Measurements from ENCODE around the gene ADGRD1.

Gene ADGRD1

GRCh38 chr12:130948751-130949150 lies 5.0 kb upstream of the ADGRD1 start:
- TF ChIP-seq CREB1 (IDR thresholded peaks at IDR 0.05; ENCODE audit: low read depth) (no peak), FOXM1 (IDR thresholded peaks at IDR 0.05; ENCODE audit: borderline replicate concordance, low read depth) (no peak), CEBPB (IDR thresholded peaks at IDR 0.05) (no peak)
- TF ChIP-seq, protein P1, sequence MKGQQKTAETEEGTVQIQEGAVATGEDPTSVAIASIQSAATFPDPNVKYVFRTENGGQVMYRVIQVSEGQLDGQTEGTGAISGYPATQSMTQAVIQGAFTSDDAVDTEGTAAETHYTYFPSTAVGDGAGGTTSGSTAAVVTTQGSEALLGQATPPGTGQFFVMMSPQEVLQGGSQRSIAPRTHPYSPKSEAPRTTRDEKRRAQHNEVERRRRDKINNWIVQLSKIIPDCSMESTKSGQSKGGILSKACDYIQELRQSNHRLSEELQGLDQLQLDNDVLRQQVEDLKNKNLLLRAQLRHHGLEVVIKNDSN (IDR thresholded peaks at IDR 0.05), result no peak

DNA sequence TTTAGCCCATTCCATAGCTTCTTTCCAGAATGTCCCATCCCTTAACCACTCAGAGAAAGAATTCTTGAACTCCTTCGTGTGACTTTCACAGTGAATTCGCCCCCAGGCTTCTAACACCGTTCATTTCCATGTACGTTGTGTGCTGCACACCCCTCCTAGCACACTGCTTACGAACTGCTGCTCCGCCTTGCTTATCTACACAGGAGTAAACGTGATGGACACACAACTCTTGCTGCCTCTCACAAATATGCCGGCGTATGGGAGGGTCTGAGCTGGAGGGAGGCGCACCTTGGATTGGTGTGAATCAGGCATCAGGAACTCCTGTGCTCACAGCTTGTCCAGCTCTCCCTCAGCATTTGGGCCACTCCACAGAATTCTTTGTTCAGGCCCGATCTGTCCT lies 3.9 kb upstream of the ADGRD1 start:
- TF ChIP-seq CREB1 (IDR thresholded peaks at IDR 0.05; ENCODE audit: low read depth) (no peak), EP300 (IDR thresholded peaks at IDR 0.05; ENCODE audit: borderline replicate concordance) (no peak), ZBTB7A (IDR thresholded peaks at IDR 0.05; ENCODE audit: low read depth) (no peak), TEAD4 (IDR thresholded peaks at IDR 0.05) (no peak), TCF12 (IDR thresholded peaks at IDR 0.05; ENCODE audit: low read depth) (no peak), YY1 (IDR thresholded peaks at IDR 0.05; ENCODE audit: low read depth) (no peak), EGR1 (IDR thresholded peaks at IDR 0.05) (no peak), FOXM1 (IDR thresholded peaks at IDR 0.05; ENCODE audit: borderline replicate concordance, low read depth) (no peak), TAF1 (IDR thresholded peaks at IDR 0.05; ENCODE audit: low read depth) (no peak), CEBPB (IDR thresholded peaks at IDR 0.05) (no peak), NFIC (IDR thresholded peaks at IDR 0.05) (no peak), RAD21 (IDR thresholded peaks at IDR 0.05; ENCODE audit: low read depth) (no peak)
- TF ChIP-seq, protein P1 (IDR thresholded peaks at IDR 0.05), result no peak
- TF ChIP-seq, protein P2, sequence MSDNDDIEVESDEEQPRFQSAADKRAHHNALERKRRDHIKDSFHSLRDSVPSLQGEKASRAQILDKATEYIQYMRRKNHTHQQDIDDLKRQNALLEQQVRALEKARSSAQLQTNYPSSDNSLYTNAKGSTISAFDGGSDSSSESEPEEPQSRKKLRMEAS (IDR thresholded peaks at IDR 0.05), result no peak
- TF ChIP-seq, protein P3, sequence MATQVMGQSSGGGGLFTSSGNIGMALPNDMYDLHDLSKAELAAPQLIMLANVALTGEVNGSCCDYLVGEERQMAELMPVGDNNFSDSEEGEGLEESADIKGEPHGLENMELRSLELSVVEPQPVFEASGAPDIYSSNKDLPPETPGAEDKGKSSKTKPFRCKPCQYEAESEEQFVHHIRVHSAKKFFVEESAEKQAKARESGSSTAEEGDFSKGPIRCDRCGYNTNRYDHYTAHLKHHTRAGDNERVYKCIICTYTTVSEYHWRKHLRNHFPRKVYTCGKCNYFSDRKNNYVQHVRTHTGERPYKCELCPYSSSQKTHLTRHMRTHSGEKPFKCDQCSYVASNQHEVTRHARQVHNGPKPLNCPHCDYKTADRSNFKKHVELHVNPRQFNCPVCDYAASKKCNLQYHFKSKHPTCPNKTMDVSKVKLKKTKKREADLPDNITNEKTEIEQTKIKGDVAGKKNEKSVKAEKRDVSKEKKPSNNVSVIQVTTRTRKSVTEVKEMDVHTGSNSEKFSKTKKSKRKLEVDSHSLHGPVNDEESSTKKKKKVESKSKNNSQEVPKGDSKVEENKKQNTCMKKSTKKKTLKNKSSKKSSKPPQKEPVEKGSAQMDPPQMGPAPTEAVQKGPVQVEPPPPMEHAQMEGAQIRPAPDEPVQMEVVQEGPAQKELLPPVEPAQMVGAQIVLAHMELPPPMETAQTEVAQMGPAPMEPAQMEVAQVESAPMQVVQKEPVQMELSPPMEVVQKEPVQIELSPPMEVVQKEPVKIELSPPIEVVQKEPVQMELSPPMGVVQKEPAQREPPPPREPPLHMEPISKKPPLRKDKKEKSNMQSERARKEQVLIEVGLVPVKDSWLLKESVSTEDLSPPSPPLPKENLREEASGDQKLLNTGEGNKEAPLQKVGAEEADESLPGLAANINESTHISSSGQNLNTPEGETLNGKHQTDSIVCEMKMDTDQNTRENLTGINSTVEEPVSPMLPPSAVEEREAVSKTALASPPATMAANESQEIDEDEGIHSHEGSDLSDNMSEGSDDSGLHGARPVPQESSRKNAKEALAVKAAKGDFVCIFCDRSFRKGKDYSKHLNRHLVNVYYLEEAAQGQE (IDR thresholded peaks at IDR 0.05; ENCODE audit: low read depth), result no peak

DNA sequence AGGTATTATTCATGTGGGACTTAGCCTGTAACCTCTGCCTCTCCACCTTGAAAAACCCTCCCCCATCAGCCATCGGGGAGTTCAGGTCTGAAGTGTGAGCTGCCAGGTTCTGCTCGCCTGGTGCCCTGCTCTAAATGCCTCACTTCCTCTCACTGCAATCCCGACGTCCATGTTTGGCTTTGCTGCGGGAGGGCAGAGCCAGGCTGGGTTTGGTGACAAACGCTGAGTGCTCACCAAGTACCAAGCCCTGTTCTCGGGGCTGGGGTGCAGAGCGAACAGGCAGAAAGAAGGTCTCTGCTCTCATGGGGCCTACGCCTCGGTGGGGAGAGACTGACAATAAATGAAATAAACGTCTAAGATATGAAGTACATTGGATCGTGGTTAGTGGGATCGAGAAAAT lies 2.1 kb upstream of the ADGRD1 start:
- no peak for TF ChIP-seq RAD21 (IDR thresholded peaks at IDR 0.05; ENCODE audit: low read depth)
- no peak for TF ChIP-seq CEBPB (IDR thresholded peaks at IDR 0.05)
- no peak for TF ChIP-seq EP300 (IDR thresholded peaks at IDR 0.05; ENCODE audit: borderline replicate concordance)
- no peak for TF ChIP-seq TEAD4 (IDR thresholded peaks at IDR 0.05)
- TF ChIP-seq, protein P2 (IDR thresholded peaks at IDR 0.05), result no peak

- TF ChIP-seq, protein P3 (IDR thresholded peaks at IDR 0.05; ENCODE audit: low read depth), result no peak
- TF ChIP-seq RAD21 (IDR thresholded peaks at IDR 0.05; ENCODE audit: low read depth) (no peak), EP300 (IDR thresholded peaks at IDR 0.05; ENCODE audit: borderline replicate concordance) (no peak), CEBPB (IDR thresholded peaks at IDR 0.05) (no peak)
- TF ChIP-seq, protein P1 (IDR thresholded peaks at IDR 0.05), result no peak
These were observed 1.3 kb upstream of the ADGRD1 start for GRCh38 chr12:130952171-130952954.

DNA sequence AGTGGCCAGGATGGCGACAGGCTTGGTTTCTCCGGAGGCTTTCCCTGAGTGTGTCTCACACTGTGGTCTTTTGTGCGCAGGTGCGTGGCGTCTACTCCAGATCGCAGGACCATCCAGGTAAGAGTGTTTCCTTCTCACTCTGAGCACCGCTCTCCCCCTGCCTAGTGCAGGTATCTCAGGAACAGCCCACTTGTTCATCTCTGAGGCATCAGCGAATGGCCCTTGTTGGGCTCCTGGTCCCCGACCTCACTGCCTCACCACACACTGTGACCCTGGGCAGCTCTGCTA lies 781 bp downstream of the ADGRD1 start:
- no peak for TF ChIP-seq ZBTB7A (IDR thresholded peaks at IDR 0.05; ENCODE audit: low read depth)
- TF ChIP-seq, protein P2 (IDR thresholded peaks at IDR 0.05), result no peak
- TF ChIP-seq TAF1 (IDR thresholded peaks at IDR 0.05; ENCODE audit: low read depth), result no peak
- no peak for TF ChIP-seq CREB1 (IDR thresholded peaks at IDR 0.05; ENCODE audit: low read depth)
- no peak for TF ChIP-seq CEBPB (IDR thresholded peaks at IDR 0.05)
- no peak for TF ChIP-seq EGR1 (IDR thresholded peaks at IDR 0.05)
- TF ChIP-seq, protein P3 (IDR thresholded peaks at IDR 0.05; ENCODE audit: low read depth), result no peak
